IMR-90 (cell line): Measurements from ENCODE around the gene SIPA1L3. TPM values are rescaled to one million over a fixed set of nuclear protein-coding genes. Genes with fewer than 3 reads are reported as not detected.

Experiments used
- ATAC-seq: fragments of 200-7000 bp; cut with Tn5 transposase; 2 replicates; pipeline ENCODE4 v1.9.1; 2020; ENCODE audit warnings: low read depth, mild to moderate bottlenecking, moderate library complexity
- BruUV-seq: library from RNA; stranded (reverse); fragments of 400-500 nt; replicated peaks from 2 replicates; lab custom pipeline; 2021; lab: Mats Ljungman, UMichigan
- CTCF ChIA-PET: fragments of 300-600 bp; formaldehyde crosslinking; extraction: SDS; loops from one replicate; lab custom pipeline; 2021; ENCODE audit warnings: antibody characterized with exemption; lab: Yijun Ruan, JAX
- POLR2A ChIA-PET: fragments of 300-600 bp; sonication (Branson Sonifier 250); formaldehyde crosslinking; loops from one replicate; lab custom pipeline; 2022; ENCODE audit warnings: antibody characterized with exemption; ENCODE audit not compliant: unreplicated experiment; lab: Charles Lee
- DNase-seq: peaks from one replicate; pipeline ENCODE4 v3.0.0; 2013
- H2AFZ ChIP-seq: replicated peaks from 2 replicates; pipeline ENCODE3; 2013; ENCODE audit warnings: low read length, mild to moderate bottlenecking; ENCODE audit not compliant: poor library complexity
- H2AK5ac ChIP-seq: 2 replicates; pipeline ENCODE4 v1.6.1; 2013; ENCODE audit warnings: low read depth, low read length, inconsistent platforms
- H2AK9ac ChIP-seq: replicated peaks from 2 replicates; pipeline ENCODE3; 2013; ENCODE audit warnings: mild to moderate bottlenecking, low read depth, low read length, moderate library complexity; ENCODE audit not compliant: poor library complexity
- H2BK120ac ChIP-seq: 2 replicates; pipeline ENCODE4 v1.6.1; 2013; ENCODE audit warnings: low read depth, low read length, inconsistent platforms
- H2BK15ac ChIP-seq: 3 replicates; pipeline ENCODE4 v1.6.1; 2013; ENCODE audit warnings: low read depth, low read length, inconsistent platforms
- H2BK20ac ChIP-seq: 2 replicates; pipeline ENCODE4 v1.6.1; 2013; ENCODE audit warnings: low read depth, mild to moderate bottlenecking, inconsistent platforms, low read length, moderate library complexity
- H2BK5ac ChIP-seq: 2 replicates; pipeline ENCODE4 v1.6.1; 2013; ENCODE audit warnings: mild to moderate bottlenecking, low read depth, low read length, inconsistent platforms; ENCODE audit not compliant: poor library complexity, severe bottlenecking
- H3K14ac ChIP-seq: replicated peaks from 2 replicates; pipeline ENCODE4 v1.6.1; 2013; ENCODE audit warnings: low read depth, low read length, inconsistent platforms
- H3K18ac ChIP-seq: 2 replicates; pipeline ENCODE4 v1.6.1; 2013; ENCODE audit warnings: low read depth, low read length, control low read depth
- H3K23ac ChIP-seq: 2 replicates; pipeline ENCODE4 v1.6.1; 2013; ENCODE audit warnings: low read depth, low read length, inconsistent platforms
- H3K27ac ChIP-seq: 2 replicates; pipeline ENCODE4 v1.5.1; 2013; ENCODE audit warnings: mild to moderate bottlenecking, control low read depth, low read length; ENCODE audit not compliant: insufficient read depth
- H3K27me3 ChIP-seq: 2 replicates; pipeline ENCODE4 v1.6.1; 2013; ENCODE audit warnings: low read length; ENCODE audit not compliant: control insufficient read depth, insufficient read depth
- H3K36me3 ChIP-seq: 2 replicates; pipeline ENCODE4 v1.6.1; 2013; ENCODE audit warnings: low read length, mixed read lengths; ENCODE audit not compliant: control insufficient read depth, insufficient read depth
- H3K4ac ChIP-seq: 2 replicates; pipeline ENCODE4 v1.6.1; 2013; ENCODE audit warnings: low read depth, low read length, inconsistent platforms
- H3K4me1 ChIP-seq: 2 replicates; pipeline ENCODE4 v1.6.1; 2013; ENCODE audit warnings: low read length, mixed read lengths; ENCODE audit not compliant: control insufficient read depth, insufficient read depth
- H3K4me2 ChIP-seq: 2 replicates; pipeline ENCODE4 v1.6.1; 2013; ENCODE audit warnings: low read depth, mild to moderate bottlenecking, control low read depth, low read length, moderate library complexity
- H3K4me3 ChIP-seq: 2 replicates; pipeline ENCODE4 v1.5.1; 2013; ENCODE audit warnings: low read depth, mild to moderate bottlenecking, control low read depth, low read length, moderate library complexity; ENCODE audit not compliant: insufficient read depth
- H3K56ac ChIP-seq: 2 replicates; pipeline ENCODE4 v1.6.1; 2013; ENCODE audit warnings: low read length, inconsistent platforms; ENCODE audit not compliant: insufficient read depth; ENCODE audit errors: extremely low read depth
- H3K79me1 ChIP-seq, 2 experiments: 2 replicates each; pipeline ENCODE4 v1.6.1; 2013; ENCODE audit warnings: low read length in 2 of 2, inconsistent platforms in 1 of 2, low read depth in 1 of 2
- H3K9ac ChIP-seq: 2 replicates; pipeline ENCODE4 v1.6.1; 2013; ENCODE audit warnings: low read depth, low read length, control low read depth
- H3K9me1 ChIP-seq: 2 replicates; pipeline ENCODE4 v1.6.1; 2013; ENCODE audit warnings: low read length, inconsistent platforms; ENCODE audit not compliant: insufficient read depth
- H3K9me3 ChIP-seq: 2 replicates; pipeline ENCODE4 v1.6.1; 2013; ENCODE audit warnings: low read length; ENCODE audit not compliant: control insufficient read depth, insufficient read depth
- H4K20me1 ChIP-seq: 2 replicates; pipeline ENCODE4 v1.6.1; 2013; ENCODE audit warnings: low read length, inconsistent platforms; ENCODE audit not compliant: insufficient read depth
- H4K5ac ChIP-seq: 2 replicates; pipeline ENCODE4 v1.6.1; 2013; ENCODE audit warnings: mild to moderate bottlenecking, low read depth, low read length, control low read depth
- H4K8ac ChIP-seq, 2 experiments: 2 replicates each; pipeline ENCODE4 v1.6.1; 2013; ENCODE audit warnings: low read depth in 2 of 2, low read length in 2 of 2, control low read depth in 1 of 2, inconsistent platforms in 1 of 2
- H4K91ac ChIP-seq: 2 replicates; pipeline ENCODE4 v1.6.1; 2013; ENCODE audit warnings: low read depth, low read length, inconsistent platforms; ENCODE audit not compliant: insufficient read depth
- BHLHE40 ChIP-seq: fragments of 150-350 bp; IDR thresholded peaks from 2 replicates; pipeline ENCODE4 v1.6.1; 2016; ENCODE audit warnings: mild to moderate bottlenecking, low read depth, low read length
- CEBPB ChIP-seq: IDR thresholded peaks from 2 replicates; pipeline ENCODE4 v1.6.1; 2012; ENCODE audit warnings: low read depth, low read length, improper control_type of control experiment
- CHD1 ChIP-seq: IDR thresholded peaks from 2 replicates; pipeline ENCODE4 v1.6.1; 2012; ENCODE audit warnings: low read depth, low read length, improper control_type of control experiment
- FOS ChIP-seq: fragments of 150-350 bp; IDR thresholded peaks from 2 replicates; pipeline ENCODE4 v1.6.1; 2016; ENCODE audit warnings: low read depth, low read length
- MAFK ChIP-seq: IDR thresholded peaks from 2 replicates; pipeline ENCODE4 v1.6.1; 2012; ENCODE audit warnings: low read depth, low read length, improper control_type of control experiment
- MAZ ChIP-seq: IDR thresholded peaks from 2 replicates; pipeline ENCODE4 v1.6.1; 2012; ENCODE audit warnings: low read depth, mild to moderate bottlenecking, low read length, improper control_type of control experiment, moderate library complexity, borderline replicate concordance
- MXI1 ChIP-seq: IDR thresholded peaks from 2 replicates; pipeline ENCODE4 v1.6.1; 2012; ENCODE audit warnings: low read depth, mild to moderate bottlenecking, low read length, moderate library complexity, borderline replicate concordance
- NFE2L2 ChIP-seq: fragments of 150-350 bp; IDR thresholded peaks from 2 replicates; pipeline ENCODE4 v1.6.1; 2016; ENCODE audit warnings: low read depth, mild to moderate bottlenecking, low read length
- POLR2A ChIP-seq: IDR thresholded peaks from 2 replicates; pipeline ENCODE4 v1.6.1; 2012; ENCODE audit warnings: mild to moderate bottlenecking, low read depth, low read length
- RAD21 ChIP-seq: IDR thresholded peaks from 2 replicates; pipeline ENCODE4 v1.6.1; 2012; ENCODE audit warnings: low read length, improper control_type of control experiment
- RCOR1 ChIP-seq: IDR thresholded peaks from 2 replicates; pipeline ENCODE4 v1.6.1; 2012; ENCODE audit warnings: mild to moderate bottlenecking, low read length, improper control_type of control experiment; ENCODE audit not compliant: insufficient replicate concordance
- RFX5 ChIP-seq: IDR thresholded peaks from 2 replicates; pipeline ENCODE4 v1.8.0; 2012; ENCODE audit warnings: low read depth, mild to moderate bottlenecking, low read length, moderate library complexity
- SMC3 ChIP-seq: fragments of 150-350 bp; IDR thresholded peaks from 2 replicates; pipeline ENCODE4 v1.6.1; 2016; ENCODE audit warnings: low read depth, mild to moderate bottlenecking, antibody characterized with exemption, low read length, moderate library complexity
- WGBS, 2 experiments: methylation state at CpG; one replicate each; pipeline versions ENCODE4 v1.1.5 to v1.1.7; 2013; ENCODE audit warnings: missing lambda C conversion rate in 2 of 2; ENCODE audit not compliant: insufficient read length in 1 of 2; ENCODE audit errors: extremely low coverage in 2 of 2; 5-methylcytosine and 5-hydroxymethylcytosine counted together
- dilution Hi-C: fragments of 300-500 bp; cut with HindIII; formaldehyde crosslinking; loops from one replicate; pipeline ENCODE4 v1.14.3; 2018; ENCODE audit warnings: low sequenced_read_pairs; ENCODE audit not compliant: unreplicated experiment
- in situ Hi-C: fragments of 300-500 bp; cut with MboI; formaldehyde crosslinking; loops from 3 replicates; pipeline ENCODE4 v1.14.3; 2019; ENCODE audit warnings: low sequenced_read_pairs, inconsistent platforms, mixed read lengths
- intact Hi-C: fragments of 100-400 bp; cut with micrococcal nuclease; formaldehyde crosslinking; loops from 2 replicates; pipeline ENCODE4 v1.10.0; 2022
- polyA plus RNA-seq, 3 experiments: library from polyadenylated mRNA; depleted of rRNA; stranded (reverse); fragments of >200 nt; gene quantifications; 2 replicates each; pipeline ENCODE4 v1.2.3, GENCODE V29; 2012; ENCODE audit warnings: low replicate concordance in 1 of 3
- total RNA-seq: library from RNA; depleted of rRNA; stranded (reverse); fragments of >200 nt; gene quantifications from 2 replicates; pipeline ENCODE4 v1.2.3, GENCODE V29; 2012
- TF ChIP-seq, protein P1 (sequence below): fragments of 150-350 bp; IDR thresholded peaks from 2 replicates; pipeline ENCODE4 v1.6.1; 2016; ENCODE audit warnings: low read depth, mild to moderate bottlenecking, low read length, moderate library complexity, borderline replicate concordance
- TF ChIP-seq, protein P2 (sequence below): fragments of 150-350 bp; IDR thresholded peaks from 2 replicates; pipeline ENCODE4 v1.6.1; 2017; ENCODE audit warnings: mild to moderate bottlenecking, antibody characterized with exemption, low read length, low read depth
- TF ChIP-seq, protein P3 (sequence below): conservative IDR thresholded peaks from 2 replicates; pipeline ENCODE4 v1.5.1; 2012; ENCODE audit warnings: mild to moderate bottlenecking, low read depth, low read length, improper control_type of control experiment

Gene SIPA1L3
- total and polyA plus RNA-seq, 2 of the 4 experiments (the other 2 are of a cell fraction), result 4.1 to 9.4 TPM

DNA sequence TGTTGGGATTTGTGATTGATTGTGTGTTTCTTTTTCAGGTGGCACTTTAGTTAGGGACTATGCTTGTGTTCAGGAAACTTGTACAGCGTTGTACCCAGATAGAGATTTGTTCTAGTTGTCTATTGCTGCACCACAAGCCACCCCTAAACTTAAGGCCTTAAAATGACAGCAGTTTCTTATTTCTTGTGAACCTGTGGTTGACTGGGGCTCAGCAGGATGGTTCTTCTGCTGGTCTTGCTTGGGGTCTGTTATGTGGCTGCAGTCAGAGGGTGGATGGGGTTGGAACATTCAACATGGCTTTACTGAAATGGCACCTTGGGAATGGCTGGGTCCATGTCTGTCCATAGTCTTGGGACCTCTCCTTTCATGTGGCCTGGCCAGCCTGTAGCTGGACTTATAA lies 28.3 kb downstream of the SIPA1L3 start:
- Histone ChIP-seq H3K4me3 (no peak overlapping the region), H4K20me1 (peaks cover 24% of the 10 kb centered on the region), H3K79me1 (peaks cover 55 to 88% of the 10 kb centered on the region in 2 experiments), H2BK20ac (no peak overlapping the region), H3K23ac (no peak overlapping the region), H3K18ac (no peak overlapping the region), H3K9me3 (peaks cover 12% of the 10 kb centered on the region), H2BK5ac (no peak overlapping the region), H2AK9ac (no peak overlapping the region), H3K27me3 (no peaks in the 10 kb centered on the region), H2AFZ (no peak overlapping the region), H4K8ac (no peak overlapping the region), H3K9me1 (peaks cover 8% of the 10 kb centered on the region), H3K4me1 (peaks cover 11% of the 10 kb centered on the region), H2AK5ac (no peak overlapping the region), H2BK120ac (no peak overlapping the region), H3K9ac (no peak overlapping the region), H3K56ac (no peak overlapping the region), H3K36me3 (peaks cover 1% of the 10 kb centered on the region; the same call in 1 of the 2 replicates), H3K14ac (no peak overlapping the region), H2BK15ac (no peak overlapping the region), H3K4ac (no peak overlapping the region), H3K4me2 (no peak overlapping the region), H4K91ac (no peak overlapping the region), H4K5ac (no peak overlapping the region), H3K27ac (no peak overlapping the region)
- no peak for DNase-seq
- ChIA-PET CTCF (no interaction called here), POLR2A (no interaction called here)
- intact Hi-C loops (no loop called here), in situ Hi-C loops (no loop called here), dilution Hi-C loops (no loop called here)
- WGBS, 2 experiments, result no CpG with 5 or more reads among the region's 1 CpG
- ATAC-seq, result no peak
- TF ChIP-seq MXI1, result no peak
- TF ChIP-seq, protein P1, sequence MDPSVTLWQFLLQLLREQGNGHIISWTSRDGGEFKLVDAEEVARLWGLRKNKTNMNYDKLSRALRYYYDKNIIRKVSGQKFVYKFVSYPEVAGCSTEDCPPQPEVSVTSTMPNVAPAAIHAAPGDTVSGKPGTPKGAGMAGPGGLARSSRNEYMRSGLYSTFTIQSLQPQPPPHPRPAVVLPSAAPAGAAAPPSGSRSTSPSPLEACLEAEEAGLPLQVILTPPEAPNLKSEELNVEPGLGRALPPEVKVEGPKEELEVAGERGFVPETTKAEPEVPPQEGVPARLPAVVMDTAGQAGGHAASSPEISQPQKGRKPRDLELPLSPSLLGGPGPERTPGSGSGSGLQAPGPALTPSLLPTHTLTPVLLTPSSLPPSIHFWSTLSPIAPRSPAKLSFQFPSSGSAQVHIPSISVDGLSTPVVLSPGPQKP, result no peak
- TF ChIP-seq NFE2L2, result no peak
- TF ChIP-seq RFX5, result no peak
- no peak for TF ChIP-seq BHLHE40
- TF ChIP-seq CHD1, result no peak
- TF ChIP-seq MAZ, result no peak
- TF ChIP-seq, protein P2, sequence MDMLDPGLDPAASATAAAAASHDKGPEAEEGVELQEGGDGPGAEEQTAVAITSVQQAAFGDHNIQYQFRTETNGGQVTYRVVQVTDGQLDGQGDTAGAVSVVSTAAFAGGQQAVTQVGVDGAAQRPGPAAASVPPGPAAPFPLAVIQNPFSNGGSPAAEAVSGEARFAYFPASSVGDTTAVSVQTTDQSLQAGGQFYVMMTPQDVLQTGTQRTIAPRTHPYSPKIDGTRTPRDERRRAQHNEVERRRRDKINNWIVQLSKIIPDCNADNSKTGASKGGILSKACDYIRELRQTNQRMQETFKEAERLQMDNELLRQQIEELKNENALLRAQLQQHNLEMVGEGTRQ, result no peak
- TF ChIP-seq SMC3, result no peak
- TF ChIP-seq CEBPB, result no peak
- TF ChIP-seq, protein P3, sequence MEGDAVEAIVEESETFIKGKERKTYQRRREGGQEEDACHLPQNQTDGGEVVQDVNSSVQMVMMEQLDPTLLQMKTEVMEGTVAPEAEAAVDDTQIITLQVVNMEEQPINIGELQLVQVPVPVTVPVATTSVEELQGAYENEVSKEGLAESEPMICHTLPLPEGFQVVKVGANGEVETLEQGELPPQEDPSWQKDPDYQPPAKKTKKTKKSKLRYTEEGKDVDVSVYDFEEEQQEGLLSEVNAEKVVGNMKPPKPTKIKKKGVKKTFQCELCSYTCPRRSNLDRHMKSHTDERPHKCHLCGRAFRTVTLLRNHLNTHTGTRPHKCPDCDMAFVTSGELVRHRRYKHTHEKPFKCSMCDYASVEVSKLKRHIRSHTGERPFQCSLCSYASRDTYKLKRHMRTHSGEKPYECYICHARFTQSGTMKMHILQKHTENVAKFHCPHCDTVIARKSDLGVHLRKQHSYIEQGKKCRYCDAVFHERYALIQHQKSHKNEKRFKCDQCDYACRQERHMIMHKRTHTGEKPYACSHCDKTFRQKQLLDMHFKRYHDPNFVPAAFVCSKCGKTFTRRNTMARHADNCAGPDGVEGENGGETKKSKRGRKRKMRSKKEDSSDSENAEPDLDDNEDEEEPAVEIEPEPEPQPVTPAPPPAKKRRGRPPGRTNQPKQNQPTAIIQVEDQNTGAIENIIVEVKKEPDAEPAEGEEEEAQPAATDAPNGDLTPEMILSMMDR, result no peak
- no peak for TF ChIP-seq MAFK
- no peak for TF ChIP-seq FOS
- no peak for TF ChIP-seq POLR2A
- TF ChIP-seq RCOR1, result no peak
- no peak for TF ChIP-seq RAD21
- no TSS peak for BruUV-seq
